ENCODE measurements around the gene SPATA6L. TPM values are rescaled to one million over a fixed set of nuclear protein-coding genes. Genes with fewer than 3 reads are reported as not detected.
A peak's percentile ranks its signal among the peaks of the same experiment; 100 is the strongest.

The SPATA6L gene
- total RNA-seq, 3 donors from 2014 or later (not counting 1 experiment from before 2014, with no cell fraction given), result 2.0 to 4.7 (median 4.3) TPM

DNA sequence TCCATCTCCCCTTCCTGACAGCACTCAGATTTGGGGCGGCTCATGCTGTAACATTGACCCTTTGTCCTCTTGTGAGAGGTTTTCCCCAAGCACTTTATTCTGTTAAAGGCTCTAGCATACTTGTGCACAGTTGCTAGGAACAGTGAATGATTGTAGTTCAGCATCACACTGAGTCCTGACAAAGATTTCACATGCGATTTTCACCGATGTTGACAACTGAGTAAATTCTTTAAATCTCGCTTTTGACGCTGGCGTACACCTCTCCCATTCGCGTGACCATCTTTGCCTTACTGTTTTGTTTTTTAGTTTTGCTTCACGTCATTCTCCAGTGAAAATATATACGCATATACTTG, 13.9 kb upstream of the SPATA6L start:
- DNase-seq, result peak in 1 of 2 donors; percentile 41

DNA sequence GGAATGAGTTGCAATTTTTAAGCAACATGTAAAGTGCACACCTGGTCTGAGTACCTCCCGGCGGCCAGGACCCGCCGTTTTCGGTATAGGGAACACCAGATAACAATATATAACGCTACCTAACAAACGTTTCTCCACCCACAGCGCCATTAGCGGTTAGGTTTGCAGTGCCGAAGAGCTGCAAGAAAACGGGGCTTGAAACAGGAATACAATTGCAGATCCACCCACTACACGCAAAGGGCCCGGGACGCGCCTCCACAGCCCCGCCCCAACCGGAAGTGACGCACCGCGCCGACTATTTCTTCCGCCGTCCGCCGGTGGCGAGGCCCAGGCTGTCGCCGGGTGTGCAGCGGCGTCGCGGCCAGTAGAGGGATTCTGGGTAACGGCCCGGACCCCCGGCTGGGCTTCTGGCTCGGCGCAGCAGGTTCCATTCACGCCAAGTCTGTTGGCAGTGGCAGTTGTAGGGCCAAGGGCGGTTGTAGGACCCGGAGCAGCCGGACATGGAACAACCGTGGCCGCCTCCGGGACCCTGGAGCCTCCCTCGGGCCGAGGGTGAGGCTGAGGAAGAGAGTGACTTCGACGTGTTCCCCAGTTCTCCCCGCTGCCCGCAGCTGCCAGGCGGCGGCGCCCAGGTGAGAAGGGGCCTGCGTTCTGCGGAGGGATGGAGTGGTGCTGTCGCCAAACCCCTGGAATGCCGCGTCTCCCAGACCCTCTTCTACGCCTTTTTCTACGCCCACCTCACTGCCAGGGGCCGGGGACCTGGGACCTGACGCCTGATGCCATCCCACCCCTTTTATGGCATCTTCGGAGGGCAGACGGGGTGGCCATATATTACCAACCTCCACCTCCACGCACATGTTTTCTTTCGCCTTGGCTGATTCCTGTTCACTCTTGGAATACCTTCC, 13.2 kb upstream of the SPATA6L start, which contains the start of gene CDC37L1:
Gene CDC37L1 (plus strand): TSS at position 302 of the 905 bp plus-strand sequence. CDS start 199 bp downstream, at position 501.
- under 1% methylated on average over 66 of the region's 66 CpGs for WGBS (ENCODE audit: insufficient coverage)
- no peaks in the 10 kb centered on the region for H3K9me3 ChIP-seq (ENCODE audit: control insufficient read depth, insufficient read depth, low read length)
- peak within 1 kb of the TSS; percentile 94 for H3K27ac ChIP-seq (ENCODE audit: low read length)
- DNase-seq (peak; percentile 98 to 100), ATAC-seq (peak; percentile 93 to 99 (median 97))
- no peaks in the 10 kb centered on the region for H3K36me3 ChIP-seq (ENCODE audit: control insufficient read depth, insufficient read depth, low read length)
- peaks cover 11% of the 10 kb centered on the region in 2 donors for H3K4me1 Mint-ChIP-seq
- no peak within 1 kb of the TSS for H3K27ac Mint-ChIP-seq
- no peaks in the 10 kb centered on the region for H3K27me3 ChIP-seq (ENCODE audit: control insufficient read depth, insufficient read depth, low read length)
- peaks cover 0 to 5% of the 10 kb centered on the region in 2 donors for H3K27me3 Mint-ChIP-seq (ENCODE audit: low read depth in 2 of 2)
- peak within 1 kb of the TSS; percentile 85 for H3K4me3 ChIP-seq (ENCODE audit: low read length)
- H3K36me3 Mint-ChIP-seq, result no peaks in the 10 kb centered on the region
- TF ChIP-seq, protein P1, sequence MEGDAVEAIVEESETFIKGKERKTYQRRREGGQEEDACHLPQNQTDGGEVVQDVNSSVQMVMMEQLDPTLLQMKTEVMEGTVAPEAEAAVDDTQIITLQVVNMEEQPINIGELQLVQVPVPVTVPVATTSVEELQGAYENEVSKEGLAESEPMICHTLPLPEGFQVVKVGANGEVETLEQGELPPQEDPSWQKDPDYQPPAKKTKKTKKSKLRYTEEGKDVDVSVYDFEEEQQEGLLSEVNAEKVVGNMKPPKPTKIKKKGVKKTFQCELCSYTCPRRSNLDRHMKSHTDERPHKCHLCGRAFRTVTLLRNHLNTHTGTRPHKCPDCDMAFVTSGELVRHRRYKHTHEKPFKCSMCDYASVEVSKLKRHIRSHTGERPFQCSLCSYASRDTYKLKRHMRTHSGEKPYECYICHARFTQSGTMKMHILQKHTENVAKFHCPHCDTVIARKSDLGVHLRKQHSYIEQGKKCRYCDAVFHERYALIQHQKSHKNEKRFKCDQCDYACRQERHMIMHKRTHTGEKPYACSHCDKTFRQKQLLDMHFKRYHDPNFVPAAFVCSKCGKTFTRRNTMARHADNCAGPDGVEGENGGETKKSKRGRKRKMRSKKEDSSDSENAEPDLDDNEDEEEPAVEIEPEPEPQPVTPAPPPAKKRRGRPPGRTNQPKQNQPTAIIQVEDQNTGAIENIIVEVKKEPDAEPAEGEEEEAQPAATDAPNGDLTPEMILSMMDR (IDR thresholded peaks at IDR 0.05), result peak; percentile 67
- no peaks in the 10 kb centered on the region for H3K9me3 Mint-ChIP-seq
- H3K4me1 ChIP-seq (ENCODE audit: control insufficient read depth, insufficient read depth, low read length), result peaks cover 8% of the 10 kb centered on the region
- no peak within 1 kb of the TSS for H3K4me3 Mint-ChIP-seq
- intact Hi-C loops (cut with micrococcal nuclease), result loop anchor here (1.0 to 10.0 kb wide), 4 partner anchors 17 to 1155 kb away; partner anchors contain the start of genes AK3, PLPP6, RCL1 and RFX3

More for the DNA sequence above, 13.9 kb upstream of the SPATA6L start:
- H3K27me3 Mint-ChIP-seq (ENCODE audit: low read depth in 2 of 2), result peaks cover 0 to 2% of the 10 kb centered on the region in 2 donors
- 14% methylated on average over 10 of the region's 10 CpGs for WGBS (ENCODE audit: insufficient coverage)
- peaks cover 15 to 17% of the 10 kb centered on the region in 2 donors for H3K4me1 Mint-ChIP-seq
- H3K36me3 Mint-ChIP-seq, result no peaks in the 10 kb centered on the region
- Histone ChIP-seq H3K27ac (ENCODE audit: low read length) (peak overlapping the region; percentile 94), H3K9me3 (ENCODE audit: control insufficient read depth, insufficient read depth, low read length) (no peaks in the 10 kb centered on the region), H3K4me1 (ENCODE audit: control insufficient read depth, insufficient read depth, low read length) (peaks cover 8% of the 10 kb centered on the region), H3K4me3 (ENCODE audit: low read length) (peak overlapping the region; percentile 85), H3K27me3 (ENCODE audit: control insufficient read depth, insufficient read depth, low read length) (no peaks in the 10 kb centered on the region), H3K36me3 (ENCODE audit: control insufficient read depth, insufficient read depth, low read length) (peaks cover 4% of the 10 kb centered on the region)
- no peak overlapping the region for H3K27ac Mint-ChIP-seq
- no peak overlapping the region for H3K4me3 Mint-ChIP-seq
- intact Hi-C loops (cut with micrococcal nuclease), result no loop called here
- TF ChIP-seq, protein P1 (IDR thresholded peaks at IDR 0.05), result no peak
- H3K9me3 Mint-ChIP-seq, result no peaks in the 10 kb centered on the region
- ATAC-seq, result no peak

DNA sequence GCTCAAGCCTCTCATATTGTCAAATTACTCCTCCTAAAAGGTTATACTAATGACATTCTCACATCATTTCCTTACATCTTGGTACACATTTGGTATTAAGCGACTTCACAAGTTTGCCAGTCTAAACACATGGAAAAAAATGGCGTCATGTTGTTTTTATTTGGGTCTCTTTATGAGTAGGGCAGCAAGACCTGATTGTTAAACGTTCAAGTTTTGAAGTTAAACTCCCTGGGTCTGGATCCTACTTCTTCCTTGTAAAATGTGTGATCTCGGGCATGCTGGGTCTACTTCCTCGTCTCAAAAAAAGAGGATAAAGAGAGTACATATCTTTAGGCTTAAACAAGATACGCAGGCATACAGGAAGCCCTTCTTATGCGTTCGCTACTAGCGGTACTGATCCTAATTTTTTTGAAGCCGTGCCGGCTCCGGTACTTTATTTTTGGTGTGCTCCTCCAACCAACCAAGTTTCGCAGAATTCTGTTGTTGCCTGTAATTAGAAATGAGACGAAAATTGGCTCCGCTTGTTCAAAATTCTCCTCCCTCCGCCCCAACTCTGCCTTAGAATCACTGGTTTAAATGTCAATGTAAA, 12.5 kb upstream of the SPATA6L start:
- intact Hi-C loops (cut with micrococcal nuclease), result loop anchor here (1.0 to 10.0 kb wide), 4 partner anchors 16 to 1154 kb away; partner anchors contain the start of genes AK3, PLPP6, RCL1 and RFX3
- TF ChIP-seq, protein P1 (IDR thresholded peaks at IDR 0.05), result no peak
- H3K27ac Mint-ChIP-seq, result no peak overlapping the region
- H3K36me3 ChIP-seq (ENCODE audit: control insufficient read depth, insufficient read depth, low read length), result no peaks in the 10 kb centered on the region
- H3K4me1 Mint-ChIP-seq, result peaks cover 8% of the 10 kb centered on the region in 2 donors
- H3K27me3 Mint-ChIP-seq (ENCODE audit: low read depth in 2 of 2), result peaks cover 0 to 5% of the 10 kb centered on the region in 2 donors
- H3K36me3 Mint-ChIP-seq, result no peaks in the 10 kb centered on the region
- H3K27ac ChIP-seq (ENCODE audit: low read length), result peak overlapping the region; percentile 94
- H3K4me1 ChIP-seq (ENCODE audit: control insufficient read depth, insufficient read depth, low read length), result peaks cover 8% of the 10 kb centered on the region
- H3K4me3 Mint-ChIP-seq, result no peak overlapping the region
- 1% methylated on average over 15 of the region's 16 CpGs for WGBS (ENCODE audit: insufficient coverage)
- peak in 1 of 2 donors; percentile 68 for DNase-seq
- peak in 2 of 3 donors; percentile 15 to 16 for ATAC-seq
- H3K27me3 ChIP-seq (ENCODE audit: control insufficient read depth, insufficient read depth, low read length), result no peaks in the 10 kb centered on the region
- peak overlapping the region; percentile 85 for H3K4me3 ChIP-seq (ENCODE audit: low read length)
- H3K9me3 ChIP-seq (ENCODE audit: control insufficient read depth, insufficient read depth, low read length), result no peaks in the 10 kb centered on the region
- H3K9me3 Mint-ChIP-seq, result no peaks in the 10 kb centered on the region
